Limb (tissue), 2 donors: ENCODE data around the gene MUC2.

Source experiments
- DNase-seq, 2 donors: peaks; one replicate each; pipeline ENCODE4 v3.0.0-alpha.2; 2016; ENCODE audit errors: extremely low spot score in 2 of 2

Gene MUC2

DNA sequence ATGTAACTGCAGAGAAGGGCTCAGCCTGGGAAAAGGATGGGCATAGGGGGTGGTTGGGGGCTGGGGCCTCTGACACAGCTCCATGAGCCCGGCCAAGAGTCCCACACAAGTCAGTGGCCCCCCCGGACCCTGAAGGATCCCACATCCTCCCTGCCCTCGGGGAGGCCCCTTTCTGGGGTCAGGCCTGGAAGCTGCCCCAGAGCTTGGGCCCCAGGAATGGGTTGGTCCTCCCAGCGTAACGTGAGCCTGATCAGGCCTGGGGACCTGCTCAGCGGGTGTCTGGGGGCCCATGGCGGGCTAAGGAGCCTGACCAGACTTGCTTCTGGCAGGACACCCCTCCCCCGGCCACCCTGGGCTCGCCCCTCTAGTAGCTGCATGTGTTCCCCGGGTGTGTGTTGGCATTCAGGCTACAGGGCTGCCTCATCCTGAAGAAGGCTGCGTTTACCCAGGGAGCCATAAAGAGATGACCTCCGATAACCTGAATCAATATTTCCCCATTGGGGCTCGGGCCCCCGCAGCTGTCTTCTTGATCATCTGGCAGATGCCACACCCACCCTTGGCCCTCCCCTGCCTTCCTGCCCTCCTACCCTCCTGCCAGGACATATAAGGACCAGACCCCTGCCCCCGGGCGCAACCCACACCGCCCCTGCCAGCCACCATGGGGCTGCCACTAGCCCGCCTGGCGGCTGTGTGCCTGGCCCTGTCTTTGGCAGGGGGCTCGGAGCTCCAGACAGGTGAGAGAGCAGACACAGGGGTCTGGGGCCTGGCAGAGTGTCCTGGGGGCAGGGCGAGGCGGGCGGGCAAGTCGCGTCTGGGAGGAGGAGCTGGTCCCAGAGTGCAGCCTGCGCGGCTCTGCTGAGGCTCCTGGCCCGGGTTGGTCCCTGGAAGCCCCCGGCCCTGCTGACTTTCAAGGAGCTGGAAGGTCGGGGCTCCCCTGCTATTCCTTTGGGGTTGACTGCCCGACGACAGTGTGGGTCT, at the start of gene MUC2:
Gene MUC2, plus strand, starts transcription at position 631 of the 978 bp plus-strand sequence.
- peak in 1 of 2 donors; percentile 32 for DNase-seq

GRCh38 chr11:1025410-1026162, 49.1 kb upstream of the MUC2 start:
- no peak for DNase-seq

DNA sequence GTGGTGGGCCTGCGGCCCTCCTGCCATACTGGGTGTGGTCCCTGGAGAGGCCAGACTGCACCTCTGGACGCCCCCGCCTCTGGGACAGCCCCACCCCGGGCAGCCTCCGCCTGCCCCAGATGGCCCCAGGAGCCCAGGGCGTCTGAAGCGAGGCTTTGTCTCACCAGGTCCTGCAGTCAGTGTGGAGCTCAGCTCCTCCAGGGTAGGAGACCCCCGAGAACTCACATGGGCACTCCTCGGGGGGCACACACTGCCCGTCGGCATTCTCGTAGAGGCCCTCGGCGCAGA, 48.6 kb upstream of the MUC2 start:
- no peak for DNase-seq

DNA sequence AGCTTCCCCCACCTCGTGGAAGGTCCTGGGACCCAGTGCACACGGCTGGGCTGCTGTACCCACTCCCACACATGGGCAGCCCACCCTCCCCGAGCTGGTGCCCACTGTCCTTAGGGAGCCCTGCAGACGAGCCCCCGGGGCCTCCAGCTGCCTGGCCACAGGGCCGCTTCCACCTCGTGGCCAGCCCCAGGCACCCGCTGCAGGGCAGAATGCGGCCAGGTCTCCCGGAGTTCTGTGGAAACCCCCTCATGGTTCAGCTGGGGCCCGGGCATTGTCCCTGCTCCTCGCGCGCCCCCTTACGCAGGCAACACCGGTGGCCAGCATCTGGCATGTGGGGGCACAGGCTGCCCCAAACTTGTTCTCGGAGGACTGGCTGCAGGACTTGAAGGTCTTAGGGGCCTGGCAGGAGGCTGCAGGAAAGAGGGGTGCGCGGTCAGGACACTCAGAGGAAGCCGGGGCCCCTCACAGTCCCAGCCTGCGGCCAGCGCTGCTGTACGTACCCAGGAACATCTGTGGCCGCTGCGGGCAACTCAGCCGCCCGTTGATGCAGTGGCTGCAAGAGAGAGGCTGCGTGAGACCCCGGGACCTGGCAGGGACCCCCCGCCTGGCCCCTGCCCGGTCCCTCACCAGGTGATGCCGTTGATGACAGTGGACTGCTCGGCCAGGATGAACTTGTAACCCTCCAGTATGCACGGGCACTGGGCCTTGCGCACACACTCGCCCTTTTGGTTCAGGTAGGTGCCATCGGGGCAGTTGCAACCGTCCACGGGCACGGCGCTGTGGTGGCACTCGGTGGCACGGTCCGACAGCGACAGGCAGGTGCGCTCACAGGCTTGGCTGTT, 47.8 kb upstream of the MUC2 start:
- no peak for DNase-seq

GRCh38 chr11:1027483-1028290, 47.0 kb upstream of the MUC2 start:
- DNase-seq = no peak

- no peak for DNase-seq
Observed at GRCh38 chr11:1028291-1028540, 46.5 kb upstream of the MUC2 start.

DNA sequence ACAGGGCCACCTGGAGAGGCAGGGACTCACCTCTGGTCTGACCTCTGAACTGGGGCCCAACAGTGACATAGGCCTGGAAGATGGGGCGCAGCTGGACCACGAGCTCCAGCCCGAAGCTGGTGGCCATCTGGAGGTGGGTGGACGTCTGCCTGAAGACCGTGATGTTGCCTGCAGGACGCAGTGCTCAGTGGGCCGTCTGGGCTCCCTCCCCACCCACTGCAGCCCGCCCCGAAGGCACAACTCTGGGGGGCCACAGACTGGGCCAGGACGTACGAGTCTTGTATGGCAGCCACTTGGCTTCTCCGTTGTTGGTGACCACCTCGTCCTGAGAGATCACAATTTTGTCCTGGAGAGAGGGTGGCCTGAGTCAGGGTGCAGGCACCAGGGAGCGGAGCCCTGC, 46.1 kb upstream of the MUC2 start:
- no peak for DNase-seq

GRCh38 chr11:1029051-1029450, 45.6 kb upstream of the MUC2 start:
- no peak for DNase-seq

- DNase-seq = no peak
Observed at GRCh38 chr11:1029654-1030053, 45.0 kb upstream of the MUC2 start.

GRCh38 chr11:1030086-1030485, 44.6 kb upstream of the MUC2 start:
- DNase-seq = no peak

GRCh38 chr11:1030556-1030955, 44.1 kb upstream of the MUC2 start:
- DNase-seq = no peak

DNA sequence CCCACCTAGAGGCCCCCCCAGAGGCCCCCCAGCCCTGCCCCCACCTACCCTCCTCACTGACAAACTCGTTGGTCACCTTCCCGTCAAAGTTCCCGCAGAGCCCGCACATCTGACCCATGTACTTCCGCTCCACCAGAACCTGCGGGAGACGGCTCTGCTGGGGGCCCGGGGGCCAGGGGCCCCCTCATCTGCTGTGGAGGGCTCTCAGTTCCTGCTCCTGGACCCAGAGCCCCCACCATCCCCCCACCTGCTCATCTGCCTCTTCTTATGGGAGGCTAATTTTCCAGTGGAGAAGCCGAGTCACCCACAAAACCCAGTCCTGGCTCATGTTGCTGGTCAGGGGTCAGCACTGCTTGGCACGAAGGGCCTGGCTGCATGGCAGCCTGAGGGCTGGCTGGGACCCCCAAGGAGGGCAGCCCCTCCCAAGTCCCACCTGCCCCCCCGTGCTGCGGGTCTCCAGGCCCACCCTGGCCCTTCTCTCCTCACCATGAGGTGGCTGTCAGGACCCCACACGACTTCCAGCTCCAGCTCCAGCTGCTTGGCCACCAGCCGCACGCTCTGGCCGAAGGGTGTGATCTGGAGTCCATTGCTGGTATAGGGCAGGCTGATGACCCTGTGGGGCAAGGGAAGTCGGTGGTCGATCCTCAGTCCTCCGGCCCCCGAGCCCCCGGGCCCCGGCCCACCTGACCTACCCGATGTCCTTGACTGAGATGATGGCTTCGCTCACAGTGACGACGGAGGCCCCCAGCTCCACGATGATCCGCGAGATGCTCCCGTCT, 43.4 kb upstream of the MUC2 start:
- no peak for DNase-seq

- no peak for DNase-seq
Observed at GRCh38 chr11:1032310-1032891, 42.3 kb upstream of the MUC2 start.

DNA sequence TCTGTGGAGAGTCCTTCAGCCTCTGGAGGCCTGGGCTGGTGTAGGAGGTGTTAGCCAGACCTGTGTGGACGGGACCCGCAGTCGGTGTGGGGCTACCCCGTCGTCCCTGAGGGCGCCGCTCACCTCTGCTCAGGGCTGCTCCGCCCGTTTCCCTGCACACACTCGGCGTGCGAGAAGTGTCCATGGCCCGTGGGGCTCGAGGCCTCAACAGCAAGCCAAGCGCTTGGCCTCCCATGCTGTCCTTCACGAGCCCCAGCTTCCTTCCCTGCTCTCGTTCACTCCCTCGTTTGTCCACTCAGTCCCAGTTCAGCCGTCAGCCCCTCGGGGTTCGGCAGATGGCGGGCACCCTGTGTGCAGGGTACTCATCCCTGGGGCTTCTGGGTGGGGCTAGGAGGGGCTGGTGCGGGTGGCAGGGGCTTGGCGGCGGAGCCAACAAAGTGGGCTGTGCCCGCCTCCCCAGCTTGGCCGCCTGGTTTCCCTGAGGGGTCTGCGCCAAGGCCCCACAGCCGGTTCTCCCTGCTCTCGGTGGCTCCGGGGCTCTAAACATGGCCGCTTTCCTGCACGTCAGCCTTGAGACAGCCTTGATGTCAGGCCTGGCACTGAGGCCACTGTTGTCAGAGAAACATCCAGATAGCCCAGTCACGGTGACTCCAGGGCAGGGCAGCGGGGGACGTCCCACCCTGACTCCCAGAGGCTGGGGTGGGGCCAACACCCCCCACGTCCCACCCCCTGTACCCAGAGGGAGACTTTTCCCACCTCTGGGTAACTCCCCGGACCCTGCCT, 41.5 kb upstream of the MUC2 start:
- DNase-seq = no peak

DNA sequence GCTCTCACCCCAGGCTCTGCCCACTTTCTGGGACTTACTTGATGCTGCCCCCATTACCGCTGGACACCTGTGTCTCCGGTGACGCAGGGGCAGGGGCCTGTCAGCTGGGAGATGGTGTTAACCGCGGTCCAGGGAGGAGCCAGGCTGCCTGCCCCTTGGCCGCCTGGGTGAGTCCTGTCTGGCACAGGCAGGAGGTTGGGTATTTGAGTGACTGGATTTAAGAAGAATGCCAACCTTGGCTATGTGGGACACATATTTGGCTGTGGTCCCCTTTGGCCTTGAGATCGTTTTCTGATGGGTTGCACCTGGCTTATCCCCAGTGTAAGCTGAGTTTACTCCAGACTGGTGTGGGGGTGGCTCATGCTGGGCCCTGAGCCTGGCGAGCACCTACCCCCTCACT, 40.7 kb upstream of the MUC2 start:
- no peak for DNase-seq

DNA sequence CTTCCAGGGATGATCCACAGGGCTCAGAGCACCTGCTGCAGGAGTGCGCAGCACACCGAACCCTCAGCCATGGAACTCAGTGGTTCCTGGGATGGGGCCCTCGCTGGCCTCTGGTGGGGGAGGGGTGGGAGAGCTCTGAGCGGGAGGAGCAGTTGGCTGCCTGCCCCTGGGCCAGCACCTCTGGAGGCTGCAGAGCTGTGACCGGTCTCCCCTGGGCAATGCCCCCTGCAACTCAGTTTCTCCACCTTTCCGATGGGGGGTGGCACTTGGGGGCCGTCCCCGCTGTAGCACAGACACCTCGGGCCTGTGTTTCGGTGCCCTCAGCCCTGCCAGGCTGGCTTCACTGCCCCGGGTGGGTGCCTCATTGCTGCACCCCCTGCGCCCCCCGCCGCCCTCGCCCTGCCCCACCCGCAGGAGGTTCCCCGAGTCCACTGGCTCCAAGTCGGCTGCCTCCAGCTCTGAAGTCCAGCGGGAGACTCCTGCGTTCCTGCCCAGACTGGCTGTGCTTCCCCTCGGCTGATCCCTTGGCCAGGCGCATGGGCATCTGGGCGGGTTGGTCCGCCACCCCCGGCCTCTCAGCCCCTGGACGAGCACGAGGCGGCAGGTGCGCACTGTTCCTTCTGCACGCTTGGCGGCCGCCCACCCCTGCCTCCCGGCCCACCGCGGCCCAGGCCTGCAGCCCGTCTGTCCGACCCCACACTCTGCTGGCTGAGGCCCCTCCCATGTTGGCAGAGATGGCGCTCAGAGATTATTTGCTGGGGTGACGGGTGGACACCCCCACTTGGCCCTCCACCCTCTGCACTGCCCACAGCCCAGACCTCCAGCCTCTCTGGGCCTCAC, 40.0 kb upstream of the MUC2 start:
- DNase-seq = no peak

GRCh38 chr11:1035577-1036283, 38.9 kb upstream of the MUC2 start:
- no peak for DNase-seq
